Tibial artery (tissue), 4 donors: ENCODE measurements around the gene THEMIS.

ENCODE experiments used
- DNase-seq, 2 donors: peaks; one replicate each; pipeline ENCODE4 v3.0.0-alpha.2; 2019
- H3K27ac ChIP-seq, 2 donors: fragments of 200-600 bp; sonication (generic) in 1 of 2; 1 replicate in 1 of 2; 2 replicates in 1 of 2; pipeline ENCODE4 v1.5.1; 2018 to 2019; ENCODE audit warnings: mild to moderate bottlenecking in 1 of 2
- H3K27me3 ChIP-seq, 2 donors: fragments of 200-600 bp; sonication (generic) in 1 of 2; one replicate each; pipeline versions ENCODE4 v1.5.1 to v1.6.0; 2016 to 2019
- H3K36me3 ChIP-seq, 3 donors: fragments of 200-600 bp; sonication (generic) in 2 of 3; one replicate each; pipeline ENCODE4 v1.5.1; 2016 to 2019; ENCODE audit warnings: mild to moderate bottlenecking in 2 of 3
- H3K4me1 ChIP-seq, 4 donors: fragments of 200-600 bp; sonication (generic) in 2 of 4; 1 replicate in 3 of 4; 2 replicates in 1 of 4; pipeline ENCODE4 v1.5.1; 2016 to 2019
- H3K4me3 ChIP-seq, 2 donors: fragments of 200-600 bp; sonication (generic) in 1 of 2; 1 replicate in 1 of 2; 2 replicates in 1 of 2; pipeline ENCODE4 v1.5.1; 2018 to 2019; ENCODE audit warnings: mild to moderate bottlenecking in 2 of 2
- H3K9me3 ChIP-seq, 3 donors: fragments of 200-600 bp; sonication (generic) in 1 of 3; one replicate each; pipeline ENCODE4 v1.5.1; 2016 to 2019
- CTCF ChIP-seq, 2 experiments: fragments of 200-600 bp in 1 of 2; fragments of 450-650 bp in 1 of 2; IDR thresholded peaks; one replicate each; pipeline ENCODE4 v1.5.1; 2017 to 2019; ENCODE audit warnings: antibody characterized with exemption in 2 of 2, mild to moderate bottlenecking in 1 of 2, moderate library complexity in 1 of 2
- intact Hi-C: fragments of 100-400 bp; cut with DNase I; formaldehyde crosslinking; loops from one replicate; pipeline ENCODE4 v1.15.0; 2023; ENCODE audit warnings: low total_unique reads

Gene THEMIS

GRCh38 chr6:127900935-127901334, at the start of gene THEMIS:
TSS of gene THEMIS (minus strand) at chr6:127901058. CDS start at chr6:127900932, 126 bp downstream.
- no peak for DNase-seq
- H3K27me3 ChIP-seq, result no peaks in the 10 kb centered on the region
- peaks cover 0 to 10% (median 0%) of the 10 kb centered on the region in 4 donors for H3K4me1 ChIP-seq
- no peak for TF ChIP-seq CTCF (IDR thresholded peaks at IDR 0.05)
- H3K27ac ChIP-seq, result no peak within 1 kb of the TSS
- H3K36me3 ChIP-seq, result no peaks in the 10 kb centered on the region
- intact Hi-C loops, result no loop called here
- H3K4me3 ChIP-seq, result no peak within 1 kb of the TSS
- H3K9me3 ChIP-seq, result no peaks in the 10 kb centered on the region

DNA sequence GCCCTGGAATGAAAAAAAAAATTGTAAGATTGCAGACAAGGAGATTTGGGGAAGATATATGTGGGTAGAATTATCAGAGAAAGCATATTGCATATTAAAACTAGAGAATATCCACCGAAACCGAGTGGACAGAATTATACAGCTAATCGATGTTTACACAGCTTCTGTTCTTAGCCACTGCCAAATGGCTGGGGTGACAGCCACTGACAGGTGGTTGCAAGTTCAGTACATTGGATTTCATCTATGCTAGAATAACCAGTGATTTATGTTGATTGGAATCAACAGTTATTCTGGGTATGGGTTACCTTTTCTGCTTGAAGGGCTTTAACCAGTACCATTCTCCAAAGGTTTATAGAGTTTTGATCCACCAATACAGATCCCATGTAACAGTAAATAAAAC, 48.4 kb upstream of the THEMIS start:
- Histone ChIP-seq H3K27ac (no peak overlapping the region), H3K9me3 (peaks cover 0 to 6% (median 0%) of the 10 kb centered on the region in 3 donors), H3K4me3 (no peak overlapping the region), H3K27me3 (no peaks in the 10 kb centered on the region), H3K4me1 (no peaks in the 10 kb centered on the region), H3K36me3 (no peaks in the 10 kb centered on the region)
- intact Hi-C loops, result no loop called here
- no peak for TF ChIP-seq CTCF (IDR thresholded peaks at IDR 0.05)
- DNase-seq, result no peak

- intact Hi-C loops, result no loop called here
- DNase-seq, result no peak
- no peak for TF ChIP-seq CTCF (IDR thresholded peaks at IDR 0.05)
- H3K36me3 ChIP-seq, result no peaks in the 10 kb centered on the region
- no peak overlapping the region for H3K27ac ChIP-seq
- no peak overlapping the region for H3K4me3 ChIP-seq
- H3K4me1 ChIP-seq, result no peaks in the 10 kb centered on the region
- no peaks in the 10 kb centered on the region for H3K27me3 ChIP-seq
- H3K9me3 ChIP-seq, result peaks cover 0 to 6% (median 0%) of the 10 kb centered on the region in 3 donors
Measured at GRCh38 chr6:127946388-127946787, 45.5 kb upstream of the THEMIS start.

DNA sequence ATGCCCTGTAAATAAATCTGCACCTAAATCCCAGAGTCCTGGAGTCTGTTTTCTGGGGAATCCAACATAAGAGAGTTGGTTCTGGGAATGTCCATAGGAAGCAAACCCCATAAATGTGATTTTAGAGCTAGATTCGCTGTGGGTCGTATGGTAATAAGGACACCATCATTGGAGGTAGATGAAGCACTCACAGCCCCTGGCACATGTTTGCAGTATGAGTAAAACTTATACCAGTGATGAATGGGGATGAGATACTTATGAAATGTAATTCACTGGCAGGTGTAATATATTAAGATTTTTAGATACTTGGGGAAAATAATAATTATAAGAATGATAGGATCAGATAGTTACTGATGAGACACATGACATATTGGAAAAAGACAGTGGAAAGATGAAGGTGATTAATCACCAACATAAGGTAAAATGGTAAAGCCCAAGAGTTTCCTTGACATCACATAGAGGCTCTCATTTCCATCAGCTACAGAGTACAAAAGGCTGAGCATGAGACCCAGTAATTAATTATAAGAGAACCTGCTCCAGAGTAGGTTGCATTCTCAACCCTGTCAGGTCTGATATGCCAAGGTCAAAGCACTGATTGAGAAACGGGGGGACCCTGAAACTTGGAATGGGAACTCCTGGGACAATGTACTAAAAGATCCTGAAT, 44.7 kb upstream of the THEMIS start:
- no peaks in the 10 kb centered on the region for H3K4me1 ChIP-seq
- no peak for TF ChIP-seq CTCF (IDR thresholded peaks at IDR 0.05)
- intact Hi-C loops, result no loop called here
- peaks cover 0 to 6% (median 0%) of the 10 kb centered on the region in 3 donors for H3K9me3 ChIP-seq
- no peaks in the 10 kb centered on the region for H3K36me3 ChIP-seq
- no peak overlapping the region for H3K4me3 ChIP-seq
- DNase-seq, result no peak
- no peaks in the 10 kb centered on the region for H3K27me3 ChIP-seq
- no peak overlapping the region for H3K27ac ChIP-seq

- peaks cover 0 to 9% (median 0%) of the 10 kb centered on the region in 4 donors for H3K4me1 ChIP-seq
Measured at GRCh38 chr6:127941228-127941627, 40.4 kb upstream of the THEMIS start.

More at GRCh38 chr6:127941228-127941627, 40.4 kb upstream of the THEMIS start:
- Histone ChIP-seq H3K9me3 (no peaks in the 10 kb centered on the region), H3K27me3 (no peaks in the 10 kb centered on the region), H3K27ac (no peak overlapping the region), H3K36me3 (no peaks in the 10 kb centered on the region), H3K4me3 (no peak overlapping the region)
- intact Hi-C loops, result no loop called here
- no peak for DNase-seq
- no peak for TF ChIP-seq CTCF (IDR thresholded peaks at IDR 0.05)
